ENCODE data around the gene SEC14L1.

DNA sequence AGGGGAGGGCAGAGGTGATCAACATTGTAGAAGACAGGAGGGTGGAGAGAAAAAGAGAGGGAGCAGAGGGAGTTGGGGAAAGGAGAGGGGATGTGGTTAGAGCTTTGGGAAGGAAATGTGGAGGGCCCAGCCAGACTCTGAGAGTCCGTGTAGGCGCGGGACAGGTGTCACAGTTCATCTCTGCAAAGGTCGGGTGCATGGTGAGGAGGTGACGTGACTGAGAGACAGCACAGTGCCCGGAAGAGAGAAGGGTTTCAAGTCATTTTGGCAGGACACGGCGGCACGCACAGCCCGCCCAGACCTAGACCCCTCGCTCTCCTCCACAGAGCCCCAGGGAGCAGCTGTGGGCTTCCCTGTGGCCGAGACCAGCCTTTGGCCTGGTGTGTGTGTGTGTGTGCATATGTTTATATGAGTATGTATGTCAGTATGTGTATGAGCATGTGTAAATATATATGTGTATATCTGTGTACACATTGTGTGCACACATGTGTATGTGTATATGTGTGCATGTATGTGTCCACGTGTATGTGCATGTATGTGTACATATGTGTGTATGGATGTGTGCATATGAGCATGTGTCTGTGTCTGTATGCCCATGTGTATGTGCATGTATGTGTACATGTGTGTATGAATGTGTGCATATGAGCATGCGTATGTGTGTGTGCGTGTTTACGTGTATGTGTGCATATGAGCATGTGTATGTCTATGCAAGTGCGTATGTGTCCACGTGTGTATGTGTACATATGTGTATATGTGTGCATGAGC is 104.6 kb downstream of the SEC14L1 start:
- TF ChIP-seq, protein P1, sequence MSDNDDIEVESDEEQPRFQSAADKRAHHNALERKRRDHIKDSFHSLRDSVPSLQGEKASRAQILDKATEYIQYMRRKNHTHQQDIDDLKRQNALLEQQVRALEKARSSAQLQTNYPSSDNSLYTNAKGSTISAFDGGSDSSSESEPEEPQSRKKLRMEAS (IDR thresholded peaks at IDR 0.05) = no peak
- TF ChIP-seq TCF12 (IDR thresholded peaks at IDR 0.05; ENCODE audit: low read depth) = no peak
- TF ChIP-seq EGR1 (IDR thresholded peaks at IDR 0.05) = no peak
- TF ChIP-seq EP300 (IDR thresholded peaks at IDR 0.05; ENCODE audit: borderline replicate concordance) = no peak
- TF ChIP-seq RAD21 (IDR thresholded peaks at IDR 0.05; ENCODE audit: low read depth) = no peak
- TF ChIP-seq, protein P2, sequence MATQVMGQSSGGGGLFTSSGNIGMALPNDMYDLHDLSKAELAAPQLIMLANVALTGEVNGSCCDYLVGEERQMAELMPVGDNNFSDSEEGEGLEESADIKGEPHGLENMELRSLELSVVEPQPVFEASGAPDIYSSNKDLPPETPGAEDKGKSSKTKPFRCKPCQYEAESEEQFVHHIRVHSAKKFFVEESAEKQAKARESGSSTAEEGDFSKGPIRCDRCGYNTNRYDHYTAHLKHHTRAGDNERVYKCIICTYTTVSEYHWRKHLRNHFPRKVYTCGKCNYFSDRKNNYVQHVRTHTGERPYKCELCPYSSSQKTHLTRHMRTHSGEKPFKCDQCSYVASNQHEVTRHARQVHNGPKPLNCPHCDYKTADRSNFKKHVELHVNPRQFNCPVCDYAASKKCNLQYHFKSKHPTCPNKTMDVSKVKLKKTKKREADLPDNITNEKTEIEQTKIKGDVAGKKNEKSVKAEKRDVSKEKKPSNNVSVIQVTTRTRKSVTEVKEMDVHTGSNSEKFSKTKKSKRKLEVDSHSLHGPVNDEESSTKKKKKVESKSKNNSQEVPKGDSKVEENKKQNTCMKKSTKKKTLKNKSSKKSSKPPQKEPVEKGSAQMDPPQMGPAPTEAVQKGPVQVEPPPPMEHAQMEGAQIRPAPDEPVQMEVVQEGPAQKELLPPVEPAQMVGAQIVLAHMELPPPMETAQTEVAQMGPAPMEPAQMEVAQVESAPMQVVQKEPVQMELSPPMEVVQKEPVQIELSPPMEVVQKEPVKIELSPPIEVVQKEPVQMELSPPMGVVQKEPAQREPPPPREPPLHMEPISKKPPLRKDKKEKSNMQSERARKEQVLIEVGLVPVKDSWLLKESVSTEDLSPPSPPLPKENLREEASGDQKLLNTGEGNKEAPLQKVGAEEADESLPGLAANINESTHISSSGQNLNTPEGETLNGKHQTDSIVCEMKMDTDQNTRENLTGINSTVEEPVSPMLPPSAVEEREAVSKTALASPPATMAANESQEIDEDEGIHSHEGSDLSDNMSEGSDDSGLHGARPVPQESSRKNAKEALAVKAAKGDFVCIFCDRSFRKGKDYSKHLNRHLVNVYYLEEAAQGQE (IDR thresholded peaks at IDR 0.05; ENCODE audit: low read depth) = no peak
- no peak for TF ChIP-seq TEAD4 (IDR thresholded peaks at IDR 0.05)

Measured in Ishikawa (cell line).